Measurements from ENCODE around the gene NCBP2L.

The NCBP2L gene

GRCh38 chrX:107825698-107826237 lies 48.2 kb downstream of the NCBP2L start, which contains the start of gene MID2 (continued):
- TF ChIP-seq ZBTB8A (tag by site-specific recombination; IDR thresholded peaks at IDR 0.05) (peak; percentile 10; the same call in 1 of the 2 replicates), EGR2 (tag by site-specific recombination; IDR thresholded peaks at IDR 0.05; ENCODE audit: low read depth) (0 out of 2 replicates have a peak, but pooled peaks have one; percentile 30), KLF10 (tag by site-specific recombination; IDR thresholded peaks at IDR 0.05) (peak; percentile 22; the same call in 1 of the 2 replicates), ZNF335 (tag by site-specific recombination; conservative IDR thresholded peaks at IDR 0.05) (peak; percentile 63), ZNF692 (tag by site-specific recombination; IDR thresholded peaks at IDR 0.05) (peak; percentile 25; the same call in 1 of the 2 replicates), KLF16 (tag by site-specific recombination; IDR thresholded peaks at IDR 0.05) (no peak), ZNF366 (tag by site-specific recombination; conservative IDR thresholded peaks at IDR 0.05) (0 out of 2 replicates have a peak, but pooled peaks have one; percentile 37), KLF1 (tag by site-specific recombination; IDR thresholded peaks at IDR 0.05) (0 out of 2 replicates have a peak, but pooled peaks have one; percentile 47), ZSCAN4 (tag by site-specific recombination; IDR thresholded peaks at IDR 0.05) (peak; percentile 81), GLI4 (tag by site-specific recombination; IDR thresholded peaks at IDR 0.05) (no peak), SP3 (tag by site-specific recombination; IDR thresholded peaks at IDR 0.05) (0 out of 2 replicates have a peak, but pooled peaks have one; percentile 41), ZNF76 (tag by site-specific recombination; IDR thresholded peaks at IDR 0.05; ENCODE audit: borderline replicate concordance, low read depth) (peak; percentile 53; the same call in 1 of the 2 replicates), ZBTB11 (tag by site-specific recombination; conservative IDR thresholded peaks at IDR 0.05; ENCODE audit: low read depth) (0 out of 2 replicates have a peak, but pooled peaks have one; percentile 13)

GRCh38 chrX:107826238-107827029 lies 48.9 kb downstream of the NCBP2L start:
- H3K27ac ChIP-seq (ENCODE audit: extremely low read depth, low read depth, low read length) = peak overlapping the region; percentile 90
- H3K36me3 ChIP-seq (ENCODE audit: control insufficient read depth in 2 of 2, insufficient read depth in 1 of 2, low read length in 2 of 2) = no peaks in the 10 kb centered on the region
- H3K4me1 ChIP-seq (ENCODE audit: control insufficient read depth, insufficient read depth, low read length) = no peaks in the 10 kb centered on the region
- H3K9me3 ChIP-seq (ENCODE audit: control insufficient read depth, insufficient read depth, low read depth, low read length) = peaks cover under 1% of the 10 kb centered on the region; the same call in 1 of the 2 replicates
- H3K4me3 ChIP-seq (ENCODE audit: low read depth, low read length) = peak overlapping the region; percentile 54
- POLR2A ChIA-PET = interaction anchor here (0.6 to 1.3 kb wide), 4 partner anchors 49 to 1218 kb away, joined by 3 to 5 read pairs (median 3); partner anchors contain the start of genes NCBP2L and PRPS1
- CTCF ChIA-PET = interaction anchor here (0.9 to 1.2 kb wide), 3 partner anchors 34 to 51 kb away, joined by 3 to 6 read pairs (median 4); partner anchors contain the start of genes NCBP2L and TSC22D3
- TF ChIP-seq ZSCAN30 (tag by site-specific recombination; IDR thresholded peaks at IDR 0.05) = peak; percentile 80
- TF ChIP-seq ZEB2 (tag by site-specific recombination; IDR thresholded peaks at IDR 0.05) = no peak
- no peak for TF ChIP-seq ZNF416 (tag by site-specific recombination; IDR thresholded peaks at IDR 0.05)
- TF ChIP-seq ZBTB20 (tag by site-specific recombination; IDR thresholded peaks at IDR 0.05) = peak; percentile 95
- peak; percentile 24; the same call in 1 of the 2 replicates for TF ChIP-seq ZNF660 (tag by site-specific recombination; IDR thresholded peaks at IDR 0.05)
- TF ChIP-seq KLF8 (tag by site-specific recombination; IDR thresholded peaks at IDR 0.05) = peak; percentile 10; the same call in 1 of the 2 replicates
- peak; percentile 60 for TF ChIP-seq CTCF (tag by site-specific recombination; IDR thresholded peaks at IDR 0.05)
- no peak for TF ChIP-seq PRDM10 (tag by site-specific recombination; IDR thresholded peaks at IDR 0.05)
